HL-60 (cell line): ENCODE data around the gene SGMS2.

Experiments used
- CTCF ChIP-seq: IDR thresholded peaks from one replicate; pipeline ENCODE4 v1.5.1; 2011; ENCODE audit warnings: low read length, control low read depth, inconsistent platforms; ENCODE audit not compliant: insufficient read depth
- GABPA ChIP-seq: IDR thresholded peaks from 2 replicates; pipeline ENCODE4 v1.6.1; 2012; ENCODE audit warnings: low read depth
- POLR2AphosphoS5 ChIP-seq: IDR thresholded peaks from 2 replicates; pipeline ENCODE4 v1.6.1; 2012; ENCODE audit warnings: low read depth
- REST ChIP-seq: IDR thresholded peaks from 2 replicates; pipeline ENCODE4 v1.6.1; 2012; ENCODE audit warnings: low read depth; ENCODE audit not compliant: insufficient replicate concordance
- SPI1 ChIP-seq: IDR thresholded peaks from 2 replicates; pipeline ENCODE4 v1.6.1; 2012; ENCODE audit warnings: low read depth, mild to moderate bottlenecking, borderline replicate concordance

GRCh38 chr4:107897823-107898222, 73.1 kb downstream of the SGMS2 start:
- TF ChIP-seq CTCF (no peak), POLR2AphosphoS5 (no peak), SPI1 (no peak), GABPA (no peak), REST (no peak)
